G401 (cell line): ENCODE data around the gene SCP2. TPM values are rescaled to one million over a fixed set of nuclear protein-coding genes. Genes with fewer than 3 reads are reported as not detected.

Source experiments
- DNase-seq: peaks from one replicate; pipeline ENCODE4 v3.0.0-alpha.2; 2015; ENCODE audit warnings: low spot score
- in situ Hi-C: cut with HindIII; loops from 2 replicates; pipeline ENCODE4 v1.10.0; 2016; ENCODE audit warnings: low sequenced_read_pairs, mixed read lengths
- total RNA-seq: library from RNA; depleted of rRNA; stranded (reverse); fragments of >200 nt; shearing (Covaris generic); gene quantifications from 2 replicates; pipeline ENCODE4 v1.2.3, GENCODE V29; 2014

Gene SCP2
- total RNA-seq, 1 experiment from 2014 or later, result 50.9 TPM

DNA sequence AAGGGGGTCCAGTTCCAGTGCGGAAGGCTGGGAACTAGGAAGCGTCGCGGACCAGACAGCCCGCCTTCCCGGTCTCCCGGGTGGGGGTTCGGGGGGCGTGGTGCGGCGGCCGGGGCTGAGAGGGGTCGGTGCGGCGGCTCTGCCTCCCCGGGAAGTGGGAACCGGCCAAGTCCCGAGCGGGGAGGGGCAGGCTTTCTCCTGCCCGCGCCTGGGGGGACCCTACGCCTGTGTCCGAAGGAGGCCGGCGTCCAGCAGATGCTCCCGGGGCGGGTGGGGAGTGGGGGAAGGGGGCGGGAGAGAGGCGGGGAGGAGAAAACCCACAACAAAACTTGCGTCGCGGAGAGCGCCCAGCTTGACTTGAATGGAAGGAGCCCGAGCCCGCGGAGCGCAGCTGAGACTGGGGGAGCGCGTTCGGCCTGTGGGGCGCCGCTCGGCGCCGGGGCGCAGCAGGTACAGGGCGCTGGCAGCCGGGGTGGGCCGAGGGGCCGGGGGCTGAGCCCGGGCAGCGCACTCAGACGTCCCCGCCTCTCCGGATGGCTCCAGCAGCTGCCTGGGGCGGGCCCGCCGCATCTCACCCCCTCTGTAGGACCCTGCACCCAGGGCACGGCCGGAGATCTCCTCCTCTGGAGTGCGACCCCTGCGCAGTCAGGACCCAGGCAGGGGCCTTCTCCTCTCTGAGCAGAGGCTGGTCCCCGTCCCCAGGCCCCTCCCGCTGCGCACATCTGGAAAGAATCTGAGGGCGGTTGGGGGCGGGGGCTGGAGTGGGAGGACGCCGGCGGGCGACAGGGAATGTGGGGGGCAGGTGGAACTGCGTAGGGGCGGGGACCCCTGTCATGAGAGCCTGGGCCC lies 135.0 kb downstream of the SCP2 start, which contains the start of gene PODN:
Gene PODN (plus strand): TSS at position 355 of the 849 bp plus-strand sequence. CDS start 7,643 bp downstream, outside the sequence.
- DNase-seq, result no peak
- in situ Hi-C loops, result no loop called here

DNA sequence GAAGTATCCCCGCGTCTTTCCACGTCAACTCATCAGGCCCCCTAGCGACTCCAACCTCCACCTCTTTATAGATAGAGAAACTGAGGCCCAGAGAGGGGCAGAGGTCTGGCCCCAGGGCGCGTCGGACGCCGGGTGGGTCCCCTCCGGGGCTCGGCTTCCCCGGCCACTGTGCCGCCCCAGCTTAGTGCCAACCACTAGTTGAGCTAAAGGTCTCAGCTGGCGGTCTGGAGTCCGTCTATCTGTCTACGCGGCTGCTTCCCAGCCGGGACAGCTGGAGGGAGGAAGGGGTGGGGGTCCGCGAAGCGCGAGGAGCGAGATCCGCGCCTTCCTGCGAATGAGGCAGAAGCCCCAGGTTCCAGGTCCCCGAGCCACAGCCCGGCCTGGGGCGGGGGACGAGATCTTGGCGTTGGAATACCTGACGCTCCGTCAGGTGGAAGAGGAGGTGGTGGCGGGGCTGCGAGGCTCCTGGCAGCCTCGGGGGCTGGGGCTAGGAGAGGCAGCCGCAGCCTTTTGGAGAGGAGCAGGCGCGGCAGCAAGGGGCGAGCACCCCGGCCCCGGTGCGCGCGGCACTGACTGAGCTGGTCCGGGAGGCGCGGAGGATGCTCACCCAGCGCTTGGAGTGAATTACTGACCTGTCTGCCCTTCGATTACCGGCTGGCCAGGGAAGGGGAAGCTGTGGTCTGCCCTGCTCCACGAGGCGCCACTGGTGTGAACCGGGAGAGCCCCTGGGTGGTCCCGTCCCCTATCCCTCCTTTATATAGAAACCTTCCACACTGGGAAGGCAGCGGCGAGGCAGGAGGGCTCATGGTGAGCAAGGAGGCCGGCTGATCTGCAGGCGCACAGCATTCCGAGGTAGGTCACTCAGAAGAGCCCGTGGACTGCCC lies 135.9 kb downstream of the SCP2 start:
- in situ Hi-C loops, result no loop called here
- DNase-seq, result no peak

DNA sequence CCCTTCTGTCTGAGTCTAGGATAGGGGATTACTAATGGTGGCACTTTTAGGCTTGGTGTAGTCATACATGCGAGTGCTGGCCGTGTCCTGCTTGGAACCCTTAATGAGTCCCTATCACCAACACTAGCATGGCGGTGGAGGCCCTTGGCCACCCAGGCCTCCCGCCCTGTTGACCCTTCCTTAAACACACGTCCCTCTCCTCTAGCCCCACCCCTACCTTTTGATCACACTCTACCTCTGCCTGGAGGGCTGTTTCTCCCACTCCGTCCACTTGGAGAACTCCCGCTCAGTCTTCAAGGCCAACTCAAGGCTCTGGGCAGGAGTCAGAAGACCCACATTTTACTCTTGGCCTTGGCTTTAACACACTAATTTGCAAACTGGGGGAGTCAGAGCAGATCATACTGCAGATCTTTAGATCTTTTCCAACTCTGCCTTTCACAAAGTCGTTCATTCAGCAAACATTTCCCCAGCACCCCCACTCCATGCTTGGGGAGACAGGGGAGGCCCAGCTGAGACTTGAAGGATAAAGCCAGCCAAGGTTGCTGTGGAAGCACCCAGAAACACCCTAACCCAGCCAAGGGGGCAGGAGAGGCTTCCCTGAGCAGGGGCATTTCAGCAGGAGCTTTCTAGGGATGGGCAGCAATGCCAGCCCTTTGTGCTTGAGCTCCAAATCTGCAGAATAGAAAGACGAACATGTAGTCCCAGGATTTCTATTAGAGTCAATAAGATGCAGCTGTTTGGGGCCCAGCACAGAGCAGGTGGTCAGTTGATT lies 136.9 kb downstream of the SCP2 start:
- in situ Hi-C loops, result no loop called here
- no peak for DNase-seq

DNA sequence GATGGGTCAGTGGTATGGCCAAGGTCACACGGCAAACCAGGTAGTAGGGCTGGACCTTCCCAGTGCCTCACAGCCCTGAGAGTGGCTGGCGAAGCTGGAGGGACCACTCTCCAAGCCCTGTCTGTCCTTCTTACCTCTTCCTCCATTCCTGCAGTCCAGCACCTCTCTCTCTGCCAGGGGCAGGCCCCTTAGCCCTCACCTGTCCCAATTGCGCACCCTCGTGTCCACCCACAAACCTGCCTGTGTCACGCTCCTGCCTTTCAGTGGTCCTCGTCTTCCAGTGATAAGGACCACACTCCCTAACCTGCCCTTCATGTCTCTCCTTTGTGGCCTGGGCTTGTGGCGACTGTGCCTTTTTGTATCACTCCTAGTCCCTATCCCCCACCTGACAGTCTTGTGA lies 138.3 kb downstream of the SCP2 start:
- no peak for DNase-seq
- in situ Hi-C loops, result no loop called here

DNA sequence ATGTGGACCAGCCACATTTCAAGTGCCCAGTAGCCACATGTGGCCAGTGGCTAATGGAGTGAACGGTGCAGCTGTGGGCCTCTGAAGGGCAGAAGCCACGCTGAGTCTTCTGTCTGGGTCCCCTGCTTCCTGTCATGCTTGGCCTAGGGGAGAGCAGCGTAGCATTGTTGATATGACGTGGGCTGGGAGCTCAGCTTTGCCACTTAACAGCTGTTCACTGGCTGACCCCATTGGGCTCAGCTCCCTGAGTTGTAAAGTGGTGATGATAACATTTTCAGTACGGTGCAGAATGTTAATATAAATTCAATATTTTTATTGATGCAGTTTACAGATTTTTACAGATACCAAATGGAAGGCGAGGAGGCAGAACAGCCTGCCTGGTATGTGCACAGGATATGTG lies 139.4 kb downstream of the SCP2 start:
- DNase-seq, result no peak
- in situ Hi-C loops, result no loop called here

DNA sequence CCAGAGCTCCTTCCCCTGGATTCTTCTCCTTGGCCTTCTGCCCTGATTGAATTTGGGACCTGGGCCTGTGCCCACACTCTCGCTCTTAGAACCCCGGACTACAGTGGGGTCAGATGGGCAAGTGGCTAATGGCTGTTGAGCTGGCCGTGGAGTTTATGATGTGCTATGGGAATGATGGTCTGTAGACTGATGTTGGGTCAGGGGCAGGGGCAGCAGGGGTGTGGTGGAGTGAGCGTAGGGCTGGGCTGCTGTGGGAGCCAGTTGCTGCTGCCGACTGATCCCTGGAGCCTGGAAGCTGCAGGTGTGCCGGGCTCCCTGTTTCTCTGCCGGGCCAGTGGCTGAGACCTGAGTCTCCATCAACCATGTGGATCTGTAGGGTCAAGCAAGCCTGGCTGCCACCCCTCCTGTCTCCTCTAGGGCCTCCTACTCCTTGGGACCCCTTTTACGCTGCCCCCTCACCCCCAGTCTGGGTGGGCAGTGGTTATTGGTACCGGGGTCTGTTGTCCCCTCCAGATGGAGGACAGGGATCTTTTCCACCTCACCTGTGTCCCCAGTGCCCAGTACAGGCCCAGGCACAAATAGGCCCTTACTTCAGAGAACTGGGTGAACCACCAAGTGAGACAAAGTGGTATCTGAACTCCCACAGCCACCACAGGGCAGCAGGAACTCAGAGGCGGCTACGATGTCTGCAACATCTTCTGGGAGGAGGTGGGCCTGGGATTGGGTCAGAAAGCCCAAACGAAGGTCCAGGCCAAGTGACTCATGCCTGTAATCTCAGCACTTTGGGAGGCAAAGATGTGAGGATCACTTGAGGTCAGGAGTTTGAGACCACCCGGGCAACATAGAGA lies 140.0 kb downstream of the SCP2 start:
- in situ Hi-C loops, result no loop called here
- no peak for DNase-seq

DNA sequence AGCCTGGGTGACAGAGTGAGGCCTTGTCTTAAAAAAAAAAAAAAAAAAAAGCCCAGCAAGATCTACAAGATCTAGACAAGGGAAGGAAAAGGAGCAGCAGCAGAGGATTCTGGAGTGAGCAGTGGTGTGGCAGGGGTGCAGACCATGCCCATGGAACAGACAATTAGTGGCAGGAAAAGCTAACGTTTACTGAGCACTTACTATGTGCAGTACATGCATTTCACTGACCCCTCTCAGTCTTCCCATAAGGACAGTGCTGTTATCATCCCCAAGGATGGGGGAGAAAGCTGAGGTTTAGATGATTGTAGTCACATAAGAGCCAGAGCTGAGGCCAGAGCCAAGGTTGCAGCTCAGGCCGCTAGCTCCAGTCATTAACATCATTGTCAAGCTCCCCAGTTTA lies 140.8 kb downstream of the SCP2 start:
- DNase-seq, result no peak
- in situ Hi-C loops, result no loop called here

DNA sequence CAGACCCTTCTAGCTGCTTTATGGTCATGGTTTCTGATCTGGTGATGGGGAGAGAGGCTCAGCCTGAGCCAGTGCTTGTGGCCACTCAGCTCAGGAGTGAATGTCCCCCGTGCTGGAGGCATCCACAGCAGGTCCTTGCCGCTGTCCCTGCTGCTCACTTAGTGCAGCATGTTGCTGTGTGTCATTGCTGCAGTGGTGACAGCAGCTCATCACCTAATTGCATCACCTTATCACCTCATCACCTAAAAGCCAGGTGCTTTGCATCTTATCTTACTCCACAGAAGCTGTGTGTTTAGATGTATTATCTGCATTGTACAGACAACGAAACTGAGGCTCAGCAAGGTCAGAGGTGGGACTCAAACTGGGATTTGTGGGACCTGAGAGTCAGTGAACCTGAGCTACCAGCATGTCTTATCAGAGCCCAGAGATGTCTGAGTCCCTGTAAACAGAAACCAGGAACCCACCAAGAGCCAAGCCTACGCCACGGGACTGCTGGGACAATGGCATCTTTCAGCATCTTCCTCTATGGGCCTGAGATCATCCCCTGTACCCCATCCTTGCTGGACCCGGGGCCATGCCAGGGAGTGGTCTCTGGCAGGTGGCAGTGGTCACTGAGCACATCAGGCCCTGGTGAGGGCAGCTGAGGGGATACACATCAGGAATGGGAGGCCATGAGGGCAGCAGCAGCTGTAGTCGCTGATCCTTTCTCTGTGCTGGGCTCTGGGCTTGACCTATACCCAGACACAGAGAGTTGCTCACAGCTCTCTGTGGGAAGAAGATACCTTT lies 141.4 kb downstream of the SCP2 start:
- no peak for DNase-seq

DNA sequence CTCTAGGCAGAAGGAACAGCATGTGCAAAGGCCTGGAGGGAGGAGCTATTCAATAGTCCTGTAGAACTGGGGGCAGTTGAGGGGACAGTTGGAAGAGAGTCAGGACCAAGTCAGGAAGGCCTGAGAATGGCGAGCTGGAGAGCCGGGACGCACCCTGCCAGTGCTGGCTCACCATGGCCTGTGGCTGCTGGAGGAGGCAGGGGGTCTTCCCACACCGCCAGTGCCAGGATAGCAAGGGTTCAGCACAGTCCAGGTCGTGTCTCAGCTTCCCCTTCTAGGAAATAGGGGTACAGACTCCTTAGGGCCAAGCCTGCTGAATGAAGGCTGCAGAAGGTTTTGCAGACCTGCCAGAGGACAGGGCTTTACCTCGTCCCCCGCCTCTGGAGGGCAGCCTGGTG lies 142.2 kb downstream of the SCP2 start:
- in situ Hi-C loops, result no loop called here
- no peak for DNase-seq

More for the DNA sequence above, 141.4 kb downstream of the SCP2 start:
- in situ Hi-C loops, result no loop called here

DNA sequence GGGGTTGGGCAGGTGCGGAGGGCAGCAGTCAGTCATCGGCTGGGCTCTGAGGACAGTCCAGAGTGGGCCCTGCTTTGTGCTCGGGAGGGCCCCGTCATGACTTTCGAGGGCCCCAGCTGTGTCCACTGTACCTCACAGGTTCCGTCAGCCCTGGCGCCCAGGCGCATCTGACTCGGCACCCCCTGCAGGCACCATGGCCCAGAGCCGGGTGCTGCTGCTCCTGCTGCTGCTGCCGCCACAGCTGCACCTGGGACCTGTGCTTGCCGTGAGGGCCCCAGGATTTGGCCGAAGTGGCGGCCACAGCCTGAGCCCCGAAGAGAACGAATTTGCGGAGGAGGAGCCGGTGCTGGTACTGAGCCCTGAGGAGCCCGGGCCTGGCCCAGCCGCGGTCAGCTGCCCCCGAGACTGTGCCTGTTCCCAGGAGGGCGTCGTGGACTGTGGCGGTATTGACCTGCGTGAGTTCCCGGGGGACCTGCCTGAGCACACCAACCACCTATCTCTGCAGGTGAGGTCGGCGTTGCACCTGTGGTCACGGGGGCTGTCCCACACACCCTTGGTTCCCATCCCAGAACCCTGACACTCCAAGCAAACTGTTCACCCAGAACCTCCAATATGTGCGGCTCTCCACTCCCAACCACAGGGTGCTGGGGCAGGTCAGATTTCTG lies 142.7 kb downstream of the SCP2 start:
- in situ Hi-C loops, result no loop called here
- DNase-seq, result no peak

DNA sequence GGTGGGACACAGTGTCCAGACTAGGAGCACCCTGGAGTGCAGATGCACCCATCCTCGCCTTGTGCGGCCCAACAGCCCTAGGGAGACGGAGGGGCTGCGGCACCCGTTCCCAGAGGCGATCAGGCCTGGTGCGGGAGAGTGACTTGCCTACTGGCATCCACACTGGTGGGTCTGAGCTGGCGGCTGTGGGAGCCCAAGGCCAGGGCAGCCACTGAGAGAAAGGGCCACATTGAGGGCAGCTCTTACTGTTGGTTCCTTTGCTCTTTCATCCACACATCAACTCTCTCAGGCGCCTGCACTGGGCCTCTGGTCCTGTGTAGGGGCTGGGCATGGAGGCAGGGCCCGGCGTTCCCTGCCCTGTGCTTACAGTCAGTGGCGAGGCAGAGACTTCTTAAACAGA lies 143.5 kb downstream of the SCP2 start:
- in situ Hi-C loops, result no loop called here
- DNase-seq, result no peak

DNA sequence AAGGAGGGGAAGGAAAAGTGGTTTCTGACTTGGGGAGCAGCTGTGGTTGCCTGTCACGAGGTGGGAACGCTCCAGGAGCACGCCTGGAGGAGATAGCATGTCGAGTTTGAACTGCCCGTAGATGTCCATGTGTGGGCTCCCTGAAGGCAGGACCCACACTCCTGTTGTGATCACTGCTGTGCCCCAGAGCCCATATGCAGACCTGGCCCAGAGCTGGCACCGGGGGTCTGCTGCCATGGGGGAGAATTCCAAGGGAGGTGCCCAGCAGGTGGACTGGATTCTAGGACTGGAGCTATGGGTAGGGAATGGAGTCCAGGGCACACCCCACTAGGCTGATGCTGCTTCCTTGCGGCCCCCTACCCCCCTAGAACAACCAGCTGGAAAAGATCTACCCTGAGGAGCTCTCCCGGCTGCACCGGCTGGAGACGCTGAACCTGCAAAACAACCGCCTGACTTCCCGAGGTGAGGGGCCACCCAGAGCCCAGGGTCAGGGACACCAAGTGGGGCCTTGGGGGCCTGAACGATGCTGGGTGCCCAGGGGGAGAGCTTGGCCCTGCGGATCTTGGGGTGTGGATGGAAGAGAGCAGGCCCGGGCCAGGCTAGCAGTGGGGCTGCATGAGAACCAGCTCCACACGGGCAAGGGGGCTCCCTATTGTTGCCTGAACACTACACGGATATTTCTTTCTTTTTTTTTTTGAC lies 144.2 kb downstream of the SCP2 start:
- in situ Hi-C loops, result no loop called here
- no peak for DNase-seq

DNA sequence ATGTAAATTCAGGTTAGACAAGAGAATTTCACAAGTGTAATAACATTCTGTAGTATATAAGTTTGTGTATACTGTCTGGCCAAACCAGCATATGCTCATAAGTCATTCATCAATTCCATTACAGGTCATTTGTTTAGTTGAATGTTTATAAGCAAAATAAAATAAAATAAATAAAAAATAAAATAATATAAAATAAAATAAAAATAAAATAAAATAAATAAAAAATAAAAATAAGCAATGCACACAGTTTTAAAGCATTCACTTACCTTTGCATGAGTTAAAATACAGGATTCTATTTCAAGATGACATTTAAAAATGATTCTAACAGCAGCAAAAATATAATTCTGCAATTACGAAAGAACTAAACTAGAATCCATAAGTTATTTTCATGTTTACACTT lies 144.8 kb downstream of the SCP2 start:
- no peak for DNase-seq
- in situ Hi-C loops, result no loop called here

DNA sequence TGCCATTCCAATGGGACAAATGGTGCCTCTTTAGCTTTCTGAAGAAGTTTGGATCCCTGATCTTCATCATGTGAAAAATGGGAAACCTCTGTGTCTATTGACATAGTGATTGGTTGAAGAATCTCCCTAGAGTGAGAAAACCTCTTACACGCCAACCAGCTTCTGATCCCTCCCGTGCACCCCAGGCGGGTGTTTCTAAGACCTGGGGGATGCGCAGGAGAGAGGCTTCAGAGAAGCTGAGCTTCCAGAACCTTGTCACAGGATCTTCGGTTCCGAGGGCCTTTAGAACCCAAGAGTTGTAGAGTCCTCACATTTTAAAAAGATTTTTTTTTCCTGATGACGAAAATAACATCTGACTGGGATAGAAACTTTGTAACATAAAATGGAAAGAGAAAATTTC lies 146.2 kb downstream of the SCP2 start:
- DNase-seq, result no peak
- in situ Hi-C loops, result no loop called here

DNA sequence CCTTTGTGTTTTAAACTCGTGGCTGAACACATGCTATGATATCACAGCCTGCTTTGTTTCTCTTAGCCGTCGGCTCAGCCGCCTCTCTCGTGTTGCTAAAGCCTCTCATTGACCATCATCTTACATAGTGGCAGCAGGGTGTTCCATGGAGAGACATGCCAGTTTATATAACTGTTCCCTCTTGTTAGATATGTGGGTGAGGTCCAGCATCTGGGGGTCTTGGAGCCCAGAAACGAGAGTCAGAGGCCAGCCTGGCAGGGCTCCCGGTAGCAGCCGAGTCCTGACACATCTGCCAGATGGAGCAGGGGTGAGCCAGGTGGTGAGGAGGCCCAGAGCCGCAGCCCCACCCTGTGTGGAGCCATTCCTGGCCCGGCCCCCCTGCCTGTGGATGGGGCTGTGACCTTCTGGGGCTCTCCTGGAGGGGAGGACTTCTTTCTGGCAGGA lies 146.8 kb downstream of the SCP2 start:
- in situ Hi-C loops, result no loop called here
- DNase-seq, result no peak

DNA sequence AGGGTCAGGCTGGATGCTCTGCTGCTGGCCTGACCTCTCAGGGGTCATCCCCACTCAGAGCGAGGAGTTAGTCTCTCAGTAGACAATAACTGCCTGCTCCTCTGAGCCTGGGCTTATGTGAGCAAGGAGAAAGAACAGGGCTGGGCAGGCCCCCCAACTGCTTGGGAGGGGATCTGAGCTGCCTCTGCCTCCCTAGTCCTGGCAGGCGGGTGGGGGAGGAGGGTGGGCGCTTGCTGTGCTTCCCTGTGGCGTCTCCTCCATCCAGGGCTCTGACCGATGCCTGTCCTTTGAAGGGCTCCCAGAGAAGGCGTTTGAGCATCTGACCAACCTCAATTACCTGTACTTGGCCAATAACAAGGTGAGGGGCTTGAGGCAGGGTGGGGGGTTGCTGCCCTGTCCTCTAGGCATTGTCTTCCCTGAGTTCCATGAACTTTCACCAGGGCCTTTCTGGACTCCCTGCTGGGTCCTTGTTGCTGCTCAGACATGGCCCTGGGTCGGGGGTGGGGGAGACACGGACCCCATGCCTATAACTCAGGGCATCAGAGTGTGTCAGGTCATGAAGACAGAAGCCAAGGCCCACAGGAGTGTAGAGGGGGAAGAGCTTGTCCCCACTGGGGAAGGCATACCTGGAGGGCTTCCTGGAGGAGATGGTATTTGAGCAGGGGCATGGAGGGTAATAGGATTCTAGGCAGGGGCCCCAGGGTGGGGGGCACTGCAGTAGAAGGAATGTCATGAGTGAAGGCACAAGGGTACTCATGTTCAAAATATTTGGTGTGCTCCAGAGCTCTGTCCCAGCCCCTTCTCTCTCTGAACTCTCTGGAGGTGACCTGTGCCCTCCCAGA lies 147.5 kb downstream of the SCP2 start:
- in situ Hi-C loops, result no loop called here
- no peak for DNase-seq
